Tibial artery (tissue), 4 donors: ENCODE measurements around the gene CDV3.

Experiments
- DNase-seq, 2 donors: peaks; one replicate each; pipeline ENCODE4 v3.0.0-alpha.2; 2019
- H3K27ac ChIP-seq, 2 donors: fragments of 200-600 bp; sonication (generic) in 1 of 2; 1 replicate in 1 of 2; 2 replicates in 1 of 2; pipeline ENCODE4 v1.5.1; 2018 to 2019; ENCODE audit warnings: mild to moderate bottlenecking in 1 of 2
- H3K27me3 ChIP-seq, 2 donors: fragments of 200-600 bp; sonication (generic) in 1 of 2; one replicate each; pipeline versions ENCODE4 v1.5.1 to v1.6.0; 2016 to 2019
- H3K36me3 ChIP-seq, 3 donors: fragments of 200-600 bp; sonication (generic) in 2 of 3; one replicate each; pipeline ENCODE4 v1.5.1; 2016 to 2019; ENCODE audit warnings: mild to moderate bottlenecking in 2 of 3
- H3K4me1 ChIP-seq, 4 donors: fragments of 200-600 bp; sonication (generic) in 2 of 4; 1 replicate in 3 of 4; 2 replicates in 1 of 4; pipeline ENCODE4 v1.5.1; 2016 to 2019
- H3K4me3 ChIP-seq, 2 donors: fragments of 200-600 bp; sonication (generic) in 1 of 2; 1 replicate in 1 of 2; 2 replicates in 1 of 2; pipeline ENCODE4 v1.5.1; 2018 to 2019; ENCODE audit warnings: mild to moderate bottlenecking in 2 of 2
- H3K9me3 ChIP-seq, 3 donors: fragments of 200-600 bp; sonication (generic) in 1 of 3; one replicate each; pipeline ENCODE4 v1.5.1; 2016 to 2019
- intact Hi-C: fragments of 100-400 bp; cut with DNase I; formaldehyde crosslinking; loops from one replicate; pipeline ENCODE4 v1.15.0; 2023; ENCODE audit warnings: low total_unique reads
- TF ChIP-seq, protein P1 (sequence below), 2 experiments: fragments of 200-600 bp in 1 of 2; fragments of 450-650 bp in 1 of 2; IDR thresholded peaks; one replicate each; pipeline ENCODE4 v1.5.1; 2017 to 2019; ENCODE audit warnings: antibody characterized with exemption in 2 of 2, mild to moderate bottlenecking in 1 of 2, moderate library complexity in 1 of 2

Gene CDV3

DNA sequence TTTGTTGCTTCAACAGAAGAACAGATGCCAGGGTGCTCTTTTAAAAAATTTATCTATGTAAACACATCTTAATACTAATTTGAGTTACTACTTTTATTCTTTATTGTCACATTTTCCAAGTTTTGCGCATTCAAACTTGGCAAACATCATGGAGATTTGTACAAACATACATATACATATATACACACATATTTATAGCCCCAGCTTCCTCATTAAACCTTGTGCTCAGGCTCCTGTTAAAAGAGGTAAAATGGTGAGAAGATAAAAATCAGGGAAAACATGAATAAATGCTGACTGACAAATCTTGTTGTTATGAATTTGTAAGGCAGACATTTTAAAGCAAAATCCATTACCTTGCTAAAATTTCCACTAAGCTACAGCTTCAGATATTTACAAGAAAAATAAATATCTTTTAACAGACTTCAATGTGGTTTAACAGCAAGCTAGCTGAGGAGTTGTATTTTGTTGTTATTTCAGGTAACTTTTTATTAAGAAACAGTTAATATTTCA lies 27.1 kb downstream of the CDV3 start:
- no peaks in the 10 kb centered on the region for H3K4me1 ChIP-seq
- intact Hi-C loops, result no loop called here
- H3K27ac ChIP-seq, result no peak overlapping the region
- DNase-seq, result no peak
- no peaks in the 10 kb centered on the region for H3K27me3 ChIP-seq
- peaks cover 0 to 23% (median 11%) of the 10 kb centered on the region in 3 donors for H3K36me3 ChIP-seq
- TF ChIP-seq, protein P1, sequence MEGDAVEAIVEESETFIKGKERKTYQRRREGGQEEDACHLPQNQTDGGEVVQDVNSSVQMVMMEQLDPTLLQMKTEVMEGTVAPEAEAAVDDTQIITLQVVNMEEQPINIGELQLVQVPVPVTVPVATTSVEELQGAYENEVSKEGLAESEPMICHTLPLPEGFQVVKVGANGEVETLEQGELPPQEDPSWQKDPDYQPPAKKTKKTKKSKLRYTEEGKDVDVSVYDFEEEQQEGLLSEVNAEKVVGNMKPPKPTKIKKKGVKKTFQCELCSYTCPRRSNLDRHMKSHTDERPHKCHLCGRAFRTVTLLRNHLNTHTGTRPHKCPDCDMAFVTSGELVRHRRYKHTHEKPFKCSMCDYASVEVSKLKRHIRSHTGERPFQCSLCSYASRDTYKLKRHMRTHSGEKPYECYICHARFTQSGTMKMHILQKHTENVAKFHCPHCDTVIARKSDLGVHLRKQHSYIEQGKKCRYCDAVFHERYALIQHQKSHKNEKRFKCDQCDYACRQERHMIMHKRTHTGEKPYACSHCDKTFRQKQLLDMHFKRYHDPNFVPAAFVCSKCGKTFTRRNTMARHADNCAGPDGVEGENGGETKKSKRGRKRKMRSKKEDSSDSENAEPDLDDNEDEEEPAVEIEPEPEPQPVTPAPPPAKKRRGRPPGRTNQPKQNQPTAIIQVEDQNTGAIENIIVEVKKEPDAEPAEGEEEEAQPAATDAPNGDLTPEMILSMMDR (IDR thresholded peaks at IDR 0.05), result no peak
- no peaks in the 10 kb centered on the region for H3K9me3 ChIP-seq
- no peak overlapping the region for H3K4me3 ChIP-seq

DNA sequence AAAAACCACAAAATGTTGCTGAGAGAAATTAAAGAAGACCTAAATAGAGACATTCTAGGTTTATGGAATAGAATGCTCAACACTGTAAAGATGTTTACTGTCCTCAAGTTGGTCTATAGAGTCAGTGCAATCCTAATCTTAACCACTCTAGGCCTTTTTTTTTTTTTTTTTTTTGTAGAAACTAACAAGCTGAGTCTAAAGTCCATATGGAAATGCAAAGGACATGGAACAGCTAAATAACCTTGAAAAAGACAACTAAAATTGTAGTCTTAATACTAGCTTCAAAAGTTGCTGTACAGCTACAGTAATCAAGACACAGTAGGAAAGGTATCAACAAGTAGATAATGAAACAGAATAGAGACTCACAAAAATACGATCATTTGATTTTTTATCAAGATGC lies 32.9 kb downstream of the CDV3 start:
- Histone ChIP-seq H3K27me3 (no peaks in the 10 kb centered on the region), H3K9me3 (no peaks in the 10 kb centered on the region), H3K36me3 (peaks cover 30 to 45% (median 36%) of the 10 kb centered on the region in 3 donors), H3K4me3 (no peak overlapping the region), H3K27ac (no peak overlapping the region), H3K4me1 (no peaks in the 10 kb centered on the region)
- intact Hi-C loops, result no loop called here
- TF ChIP-seq, protein P1 (IDR thresholded peaks at IDR 0.05), result no peak
- no peak for DNase-seq

DNA sequence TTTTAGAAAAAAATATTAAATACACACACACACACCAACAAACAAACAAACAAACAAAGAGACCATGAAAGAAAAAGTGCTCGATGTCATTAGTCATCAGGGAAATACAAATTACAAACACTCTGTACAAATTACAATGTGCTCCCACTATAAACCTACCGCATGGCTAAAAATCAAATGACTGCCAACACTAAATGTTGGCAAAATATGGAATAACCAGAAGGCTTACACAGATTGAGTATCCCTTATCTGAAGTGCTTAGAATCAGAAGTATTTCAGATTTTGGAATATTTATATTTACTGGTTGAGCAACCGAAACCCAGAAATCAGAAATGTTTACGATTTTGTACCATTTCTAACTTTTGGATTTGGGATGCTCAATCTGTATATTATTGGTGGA lies 33.4 kb downstream of the CDV3 start:
- intact Hi-C loops, result no loop called here
- peaks cover 30 to 49% (median 41%) of the 10 kb centered on the region in 3 donors for H3K36me3 ChIP-seq
- H3K27ac ChIP-seq, result no peak overlapping the region
- H3K4me3 ChIP-seq, result no peak overlapping the region
- H3K27me3 ChIP-seq, result no peaks in the 10 kb centered on the region
- H3K9me3 ChIP-seq, result no peaks in the 10 kb centered on the region
- DNase-seq, result no peak
- TF ChIP-seq, protein P1 (IDR thresholded peaks at IDR 0.05), result no peak
- no peaks in the 10 kb centered on the region for H3K4me1 ChIP-seq

DNA sequence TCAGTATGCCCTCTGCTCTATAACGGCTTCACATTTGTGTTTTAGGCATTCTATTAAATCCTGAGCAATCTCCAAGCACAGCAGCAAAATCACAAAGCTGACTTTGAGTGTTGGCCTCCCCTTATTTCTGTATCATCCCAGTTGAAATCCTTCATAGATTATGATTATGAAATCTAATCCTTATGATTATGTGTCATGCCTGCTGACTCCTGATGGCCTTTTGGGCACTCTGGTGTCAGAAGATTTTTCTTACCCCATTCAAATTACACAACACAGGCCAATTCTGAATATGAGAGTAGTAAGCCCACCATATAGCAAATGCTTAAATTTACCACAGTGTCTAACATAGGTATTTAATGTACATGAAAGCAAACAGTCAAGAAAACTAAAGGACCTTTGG lies 34.3 kb downstream of the CDV3 start:
- DNase-seq, result no peak
- H3K4me1 ChIP-seq, result no peaks in the 10 kb centered on the region
- TF ChIP-seq, protein P1 (IDR thresholded peaks at IDR 0.05), result no peak
- peaks cover 30 to 55% (median 43%) of the 10 kb centered on the region in 3 donors for H3K36me3 ChIP-seq
- intact Hi-C loops, result no loop called here
- H3K27ac ChIP-seq, result no peak overlapping the region
- H3K4me3 ChIP-seq, result no peak overlapping the region
- H3K27me3 ChIP-seq, result no peaks in the 10 kb centered on the region
- H3K9me3 ChIP-seq, result no peaks in the 10 kb centered on the region

DNA sequence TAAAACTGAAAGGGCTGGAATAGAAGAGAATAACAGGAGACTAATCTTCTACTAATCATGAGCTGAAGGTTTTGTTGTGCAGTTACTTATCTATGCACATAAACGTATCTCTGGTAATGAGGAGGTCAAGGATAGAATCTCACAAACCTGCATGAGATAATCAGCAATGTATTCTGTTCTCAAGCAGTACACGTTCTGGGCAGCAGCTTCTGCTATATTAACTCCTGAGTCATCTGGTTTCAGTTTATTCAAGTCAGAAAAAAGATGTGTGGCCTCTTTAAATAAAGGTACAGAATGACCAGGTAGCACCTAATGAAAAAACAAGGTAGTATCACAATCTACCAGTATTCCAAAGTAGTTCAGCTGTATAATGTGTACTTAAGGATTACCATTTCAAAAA lies 34.9 kb downstream of the CDV3 start:
- no peaks in the 10 kb centered on the region for H3K9me3 ChIP-seq
- no peaks in the 10 kb centered on the region for H3K4me1 ChIP-seq
- DNase-seq, result no peak
- intact Hi-C loops, result no loop called here
- H3K27me3 ChIP-seq, result no peaks in the 10 kb centered on the region
- TF ChIP-seq, protein P1 (IDR thresholded peaks at IDR 0.05), result no peak
- H3K4me3 ChIP-seq, result no peak overlapping the region
- H3K27ac ChIP-seq, result no peak overlapping the region
- peaks cover 30 to 61% (median 43%) of the 10 kb centered on the region in 3 donors for H3K36me3 ChIP-seq

DNA sequence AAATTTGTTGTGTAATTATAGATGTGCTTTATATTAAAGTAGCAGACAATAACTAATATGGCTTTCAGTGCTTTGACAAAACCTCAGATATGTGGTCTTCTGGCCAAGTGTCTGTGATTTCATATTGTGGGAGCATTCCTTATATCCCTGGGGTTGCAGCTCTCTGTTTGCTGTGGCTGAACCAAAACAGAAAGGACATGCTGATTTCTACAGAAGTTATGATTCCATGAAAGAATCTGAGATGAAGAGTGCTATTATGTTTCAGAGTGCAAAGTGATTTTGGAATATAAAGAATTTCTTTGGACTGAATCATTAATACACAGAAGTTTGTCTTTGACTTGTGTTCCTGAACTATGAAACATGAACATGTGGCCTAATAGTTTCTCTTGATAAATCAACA lies 36.5 kb downstream of the CDV3 start:
- H3K9me3 ChIP-seq, result no peaks in the 10 kb centered on the region
- no peaks in the 10 kb centered on the region for H3K4me1 ChIP-seq
- no peak for DNase-seq
- H3K27ac ChIP-seq, result no peak overlapping the region
- TF ChIP-seq, protein P1 (IDR thresholded peaks at IDR 0.05), result no peak
- H3K4me3 ChIP-seq, result no peak overlapping the region
- intact Hi-C loops, result no loop called here
- peaks cover 30 to 58% (median 49%) of the 10 kb centered on the region in 3 donors for H3K36me3 ChIP-seq
- H3K27me3 ChIP-seq, result no peaks in the 10 kb centered on the region
